Osteocyte (in vitro differentiated cells): ENCODE data around the gene NAALADL2. TPM values are rescaled to one million over a fixed set of nuclear protein-coding genes. Genes with fewer than 3 reads are reported as not detected.

Source experiments
- DNase-seq: peaks from one replicate; pipeline ENCODE4 v3.0.0; 2021; ENCODE audit warnings: mixed read lengths; ENCODE audit not compliant: unreplicated experiment; ENCODE audit errors: extremely low spot score
- H3K27ac Mint-ChIP-seq: one replicate; pipeline ENCODE4 v1.8.0; 2021; ENCODE audit warnings: mild to moderate bottlenecking, mixed read lengths; ENCODE audit not compliant: unreplicated experiment
- H3K27me3 Mint-ChIP-seq: one replicate; pipeline ENCODE4 v1.8.0; 2021; ENCODE audit warnings: mixed read lengths; ENCODE audit not compliant: unreplicated experiment
- H3K36me3 Mint-ChIP-seq: one replicate; pipeline ENCODE4 v1.8.0; 2021; ENCODE audit warnings: mixed read lengths; ENCODE audit not compliant: unreplicated experiment
- H3K4me1 Mint-ChIP-seq: one replicate; pipeline ENCODE4 v1.8.0; 2021; ENCODE audit warnings: mixed read lengths; ENCODE audit not compliant: unreplicated experiment
- H3K4me3 Mint-ChIP-seq: one replicate; pipeline ENCODE4 v1.8.0; 2021; ENCODE audit warnings: mild to moderate bottlenecking, moderate library complexity, mixed read lengths; ENCODE audit not compliant: unreplicated experiment
- H3K9me3 Mint-ChIP-seq: one replicate; pipeline ENCODE4 v1.8.0; 2021; ENCODE audit warnings: mixed read lengths; ENCODE audit not compliant: unreplicated experiment
- CTCF ChIP-seq: fragments of 200-600 bp; sonication (generic); IDR thresholded peaks from 2 replicates; pipeline ENCODE4 v1.5.0; 2021; ENCODE audit warnings: antibody characterized with exemption, mild to moderate bottlenecking, moderate library complexity
- total RNA-seq: library from RNA; stranded (reverse); gene quantifications from 2 replicates; pipeline ENCODE4 v1.2.1, GENCODE V29; 2021

NAALADL2 gene
- total RNA-seq, 1 donor from 2014 or later = 16.1 TPM

DNA sequence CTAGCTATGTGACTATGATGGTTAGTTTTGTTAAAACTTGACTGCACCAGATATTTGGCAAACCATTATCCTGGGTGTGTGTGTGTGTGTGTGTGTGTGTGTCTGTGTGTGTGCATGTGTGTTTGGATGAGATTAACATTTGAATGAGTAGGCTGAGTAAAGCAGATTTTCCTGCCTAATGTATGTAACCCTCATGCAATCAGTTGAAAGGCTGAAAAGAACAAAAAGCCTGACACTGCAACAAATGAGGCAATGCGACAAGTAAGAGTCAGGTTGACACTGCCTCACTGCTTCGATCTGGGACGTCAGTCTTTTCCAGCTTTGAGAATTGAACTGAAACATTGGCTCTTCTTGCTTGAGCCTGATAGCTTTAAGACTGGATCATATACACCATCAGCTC, 643.0 kb downstream of the NAALADL2 start:
- no peak overlapping the region for H3K4me3 Mint-ChIP-seq
- H3K9me3 Mint-ChIP-seq = peaks cover 11% of the 10 kb centered on the region
- no peak for TF ChIP-seq CTCF
- no peaks in the 10 kb centered on the region for H3K27me3 Mint-ChIP-seq
- DNase-seq = no peak
- H3K4me1 Mint-ChIP-seq = no peaks in the 10 kb centered on the region
- no peak overlapping the region for H3K27ac Mint-ChIP-seq
- peaks cover 4% of the 10 kb centered on the region for H3K36me3 Mint-ChIP-seq

- no peaks in the 10 kb centered on the region for H3K4me1 Mint-ChIP-seq
- no peak overlapping the region for H3K4me3 Mint-ChIP-seq
- no peak for DNase-seq
- H3K36me3 Mint-ChIP-seq = no peaks in the 10 kb centered on the region
- H3K9me3 Mint-ChIP-seq = peaks cover 5% of the 10 kb centered on the region
- no peaks in the 10 kb centered on the region for H3K27me3 Mint-ChIP-seq
- H3K27ac Mint-ChIP-seq = no peak overlapping the region
- no peak for TF ChIP-seq CTCF
These were observed 652.2 kb downstream of the NAALADL2 start for GRCh38 chr3:175511219-175511785.

GRCh38 chr3:175512700-175513099, 653.6 kb downstream of the NAALADL2 start:
- TF ChIP-seq CTCF = no peak

DNA sequence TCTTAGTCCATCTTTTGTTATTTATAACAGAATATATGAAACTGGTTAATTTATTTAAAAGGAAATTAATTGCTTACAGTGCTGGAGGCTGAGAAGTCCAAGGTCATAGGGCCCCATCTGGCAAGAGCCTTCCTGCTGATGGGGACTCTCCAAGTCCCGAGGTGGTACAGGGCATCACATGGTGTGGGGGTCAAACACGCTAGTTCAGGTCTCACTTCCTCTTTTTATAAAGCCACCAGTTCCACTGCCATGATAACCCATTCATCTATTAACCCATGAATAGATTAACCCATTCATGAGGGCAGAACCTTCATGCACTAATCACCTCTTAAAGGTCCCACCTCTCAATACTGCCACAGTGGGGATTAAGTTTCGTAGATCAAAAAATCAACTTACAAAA, 659.3 kb downstream of the NAALADL2 start:
- TF ChIP-seq CTCF = no peak
- Mint-ChIP-seq H3K4me3 (no peak overlapping the region), H3K4me1 (no peaks in the 10 kb centered on the region), H3K9me3 (peaks cover 9% of the 10 kb centered on the region), H3K27me3 (no peaks in the 10 kb centered on the region), H3K36me3 (peaks cover 5% of the 10 kb centered on the region), H3K27ac (no peak overlapping the region)
- no peak for DNase-seq

More at GRCh38 chr3:175512700-175513099, 653.6 kb downstream of the NAALADL2 start:
- no peaks in the 10 kb centered on the region for H3K36me3 Mint-ChIP-seq
- no peak overlapping the region for H3K4me3 Mint-ChIP-seq
- no peaks in the 10 kb centered on the region for H3K27me3 Mint-ChIP-seq
- no peak overlapping the region for H3K27ac Mint-ChIP-seq
- H3K9me3 Mint-ChIP-seq = peaks cover 5% of the 10 kb centered on the region
- DNase-seq = no peak
- H3K4me1 Mint-ChIP-seq = no peaks in the 10 kb centered on the region

DNA sequence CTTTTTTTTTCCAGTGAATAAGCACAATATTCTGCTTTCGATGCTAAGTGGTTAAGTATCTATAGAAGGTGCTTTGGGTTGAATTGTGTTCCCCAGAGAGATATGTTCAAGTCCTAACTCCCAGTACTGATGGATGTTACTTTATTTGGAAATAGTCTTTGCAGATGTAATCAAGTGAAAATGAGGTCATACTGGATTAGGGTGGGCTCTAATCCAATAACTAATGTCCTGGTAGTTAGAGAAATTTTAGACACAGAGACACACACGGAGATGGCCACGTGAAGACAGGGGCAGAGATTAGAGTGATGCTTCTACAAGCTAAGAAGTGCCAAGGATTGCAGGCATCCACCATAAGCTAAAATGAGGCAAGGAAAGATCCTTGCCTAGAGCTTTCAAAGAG, 662.3 kb downstream of the NAALADL2 start:
- Mint-ChIP-seq H3K4me1 (peaks cover 7% of the 10 kb centered on the region), H3K27ac (no peak overlapping the region), H3K4me3 (no peak overlapping the region), H3K9me3 (peaks cover 9% of the 10 kb centered on the region), H3K36me3 (peaks cover 5% of the 10 kb centered on the region), H3K27me3 (no peaks in the 10 kb centered on the region)
- no peak for DNase-seq
- TF ChIP-seq CTCF = no peak
